GM18858 (cell line): ENCODE data around the gene IDE.

Source experiments
- ATAC-seq: cut with Tn5 transposase; IDR thresholded peaks from one replicate; pipeline ENCODE4 v1.9.1; 2021; ENCODE audit not compliant: unreplicated experiment

The IDE gene

DNA sequence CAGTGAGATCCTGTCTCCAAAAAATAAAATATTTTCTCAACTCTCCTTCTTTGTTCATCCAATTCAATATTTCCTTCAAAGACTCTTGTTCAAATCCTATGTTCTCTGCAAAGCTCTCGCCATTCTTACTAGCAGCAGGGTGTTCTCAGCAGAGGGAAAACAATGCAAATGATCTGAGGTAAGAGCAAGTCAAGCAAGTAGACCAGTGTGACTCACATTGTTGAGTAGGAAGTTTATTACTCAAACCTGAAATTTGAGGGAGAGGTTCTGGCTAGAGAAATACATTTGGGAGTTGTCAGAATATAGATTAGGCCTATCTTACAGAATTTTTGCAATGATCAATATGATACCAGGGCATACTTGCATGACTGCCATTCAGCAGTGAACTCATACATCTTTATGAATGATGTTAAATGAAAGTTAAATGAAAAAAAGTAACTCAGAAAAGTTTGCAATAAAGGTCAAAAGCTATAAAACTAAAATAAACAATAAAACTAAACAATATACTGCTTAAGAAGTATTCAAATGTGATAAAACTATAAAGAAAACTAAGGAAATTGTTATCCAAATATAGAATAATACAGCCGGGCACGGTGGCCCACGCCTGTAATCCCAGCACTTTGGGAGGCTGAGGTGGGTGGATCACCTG is 5.8 kb downstream of the IDE start:
- no peak for ATAC-seq

DNA sequence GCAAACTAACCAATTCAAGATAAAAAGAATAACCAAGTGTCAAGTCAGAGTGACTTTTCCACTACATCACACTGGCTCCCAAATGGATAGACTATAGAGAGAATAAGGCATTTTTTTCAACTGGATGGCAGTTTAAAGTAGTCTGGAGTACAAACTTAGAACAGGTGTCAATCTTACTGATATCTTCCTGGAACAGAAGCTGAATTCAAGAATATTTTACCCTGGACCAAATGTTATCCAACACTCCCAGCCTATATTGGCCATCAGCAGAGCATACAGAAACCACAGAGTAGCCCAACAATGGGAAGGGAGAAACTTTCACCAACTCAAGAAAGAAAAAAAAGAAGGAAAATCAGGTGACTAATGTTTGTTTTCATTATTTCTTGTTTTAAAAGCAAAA is 11.5 kb downstream of the IDE start:
- ATAC-seq = no peak

DNA sequence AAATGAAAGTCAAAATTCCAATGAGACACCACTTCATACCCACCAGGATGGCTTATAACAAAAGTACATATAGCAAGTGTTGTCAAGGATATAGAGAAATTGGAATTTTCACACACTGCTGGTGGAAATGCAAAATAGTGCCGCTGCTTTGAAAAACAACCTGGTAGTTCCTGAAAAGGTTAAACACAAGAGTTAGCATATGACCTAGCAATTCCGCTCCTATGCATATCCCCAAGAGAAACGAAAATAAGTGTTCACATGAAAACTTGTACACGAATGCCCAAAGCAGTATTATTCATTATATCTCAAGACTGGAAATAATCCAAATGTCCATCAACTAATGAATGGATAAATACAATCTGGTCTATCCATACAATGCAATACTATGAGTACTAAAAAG is 14.8 kb downstream of the IDE start:
- no peak for ATAC-seq

DNA sequence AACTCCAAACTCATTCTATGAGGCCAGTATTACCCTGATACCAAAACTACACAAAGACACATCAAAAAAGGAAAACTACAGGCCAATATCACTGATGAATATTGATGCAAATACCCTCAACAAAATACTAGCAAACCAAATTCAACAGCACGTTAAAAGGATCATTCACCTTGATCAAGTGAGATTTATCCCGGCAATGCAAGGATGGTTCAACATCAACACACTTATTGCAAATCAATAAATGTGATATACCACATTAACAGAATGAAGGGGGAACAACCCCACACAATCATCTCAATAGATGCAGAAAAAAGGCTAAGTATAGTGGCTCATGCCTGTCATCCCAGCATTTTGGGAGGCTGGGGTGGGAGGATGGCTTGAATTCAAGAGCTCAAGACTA is 19.9 kb downstream of the IDE start:
- ATAC-seq = no peak

DNA sequence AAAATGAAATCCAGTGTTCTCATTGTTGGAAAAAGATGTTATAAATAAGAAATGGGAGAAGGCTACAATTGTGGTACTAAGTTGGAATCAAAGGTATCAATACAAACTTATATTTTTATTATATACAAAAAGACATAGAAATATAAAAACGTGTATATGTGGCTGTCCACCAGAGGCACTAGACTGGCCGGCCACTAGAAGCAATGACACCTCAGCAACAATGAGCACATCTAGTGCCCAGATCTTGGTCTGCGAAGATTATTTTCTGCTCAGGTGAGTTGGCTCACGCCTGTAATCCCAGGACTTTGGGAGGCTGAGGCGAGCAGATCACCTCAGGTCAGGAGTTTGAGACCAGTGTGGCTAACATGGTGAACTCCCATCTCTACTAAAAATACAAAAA is 21.6 kb downstream of the IDE start:
- ATAC-seq = no peak

DNA sequence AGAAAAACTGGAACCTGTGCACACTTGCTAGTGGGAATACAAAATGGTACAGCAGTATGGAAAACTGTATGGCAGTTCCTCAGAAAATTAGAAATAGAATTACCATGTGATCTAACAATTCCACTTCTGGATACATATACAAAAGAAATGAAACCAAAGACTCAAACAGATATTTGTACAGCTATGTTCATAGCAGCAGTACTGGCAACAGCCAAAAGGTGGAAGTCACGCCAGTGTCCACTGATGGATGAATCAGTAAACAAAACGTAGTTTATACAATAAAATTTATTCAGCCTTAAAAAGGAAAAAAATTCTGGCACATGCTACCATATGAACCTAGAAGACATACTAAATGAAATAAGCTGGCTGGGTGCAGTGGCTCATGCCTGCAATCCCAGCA is 23.0 kb downstream of the IDE start:
- ATAC-seq = no peak

DNA sequence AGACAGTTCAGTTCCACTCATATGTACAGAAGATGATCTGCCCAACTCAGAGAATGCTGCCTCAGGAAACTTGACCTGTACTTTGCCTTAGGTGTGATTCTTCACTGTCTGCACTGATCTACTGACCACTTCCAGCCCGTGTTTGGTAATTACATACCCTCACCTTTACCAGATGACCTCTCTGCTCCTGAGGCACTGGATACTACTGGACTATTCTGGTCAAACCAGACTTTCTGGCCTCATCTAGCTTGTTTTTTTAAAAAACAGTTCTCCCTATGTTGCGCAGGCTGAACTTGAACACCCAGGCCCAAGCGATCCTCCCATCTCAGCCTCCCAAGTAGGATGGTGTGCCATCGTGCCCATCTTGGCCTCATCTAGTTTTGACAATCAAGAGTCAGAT is 26.2 kb downstream of the IDE start:
- no peak for ATAC-seq

DNA sequence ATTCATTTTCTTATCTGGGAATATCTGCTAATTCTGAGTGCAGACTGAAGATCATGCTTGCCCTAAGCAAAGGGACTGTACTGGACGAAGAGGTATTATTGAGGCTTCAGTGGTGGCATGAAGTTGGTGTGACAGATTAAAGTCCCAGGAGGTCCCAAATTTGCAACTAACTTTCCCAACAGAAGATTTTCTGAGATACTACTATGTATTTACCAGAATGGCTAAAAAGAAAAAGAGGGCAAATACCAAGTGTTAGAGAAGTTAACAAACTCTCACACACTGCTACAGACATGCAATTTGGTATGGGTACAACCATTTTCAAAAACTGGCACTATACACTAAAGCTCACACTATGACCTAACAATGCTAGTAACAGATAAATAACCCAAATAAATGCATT is 28.3 kb downstream of the IDE start:
- ATAC-seq = no peak

DNA sequence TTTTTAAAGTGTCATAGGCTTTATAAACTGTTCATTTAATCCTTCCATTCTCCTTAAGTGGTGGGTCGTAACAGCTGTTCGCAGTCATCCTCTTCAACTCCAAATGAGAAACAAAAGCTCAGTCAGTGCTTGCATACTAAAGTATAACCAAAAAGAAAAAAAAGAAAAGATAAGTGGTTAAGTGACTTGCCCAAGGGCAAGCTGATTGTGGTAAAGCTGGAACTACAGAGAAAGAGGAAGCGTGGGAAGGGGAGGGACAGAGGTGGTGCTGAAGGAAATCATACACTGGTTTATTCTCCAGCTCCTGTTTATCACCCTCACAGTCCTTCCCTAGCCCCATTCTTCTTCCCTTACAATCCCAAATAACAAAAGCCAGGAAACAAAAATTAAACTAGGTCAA is 29.6 kb downstream of the IDE start:
- no peak for ATAC-seq

DNA sequence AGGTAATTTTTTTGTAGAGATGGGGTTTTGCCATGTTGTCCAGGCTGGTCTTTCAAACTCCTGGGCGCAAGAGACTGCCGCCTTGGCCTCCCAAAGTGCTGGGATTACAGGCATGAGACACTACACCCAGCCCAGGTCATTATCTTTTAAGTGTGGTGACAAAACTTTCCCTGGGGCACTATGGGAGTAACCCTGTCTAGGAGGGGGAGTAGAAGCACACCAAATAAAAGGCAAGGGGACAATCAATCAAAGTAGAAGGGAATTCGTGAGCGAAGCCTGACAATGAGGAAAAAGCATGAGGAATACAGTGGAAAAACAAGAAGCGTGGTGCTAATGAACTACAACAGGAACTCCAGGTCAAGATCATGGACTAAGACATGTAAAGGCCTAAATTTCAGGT is 31.4 kb downstream of the IDE start:
- ATAC-seq = no peak

DNA sequence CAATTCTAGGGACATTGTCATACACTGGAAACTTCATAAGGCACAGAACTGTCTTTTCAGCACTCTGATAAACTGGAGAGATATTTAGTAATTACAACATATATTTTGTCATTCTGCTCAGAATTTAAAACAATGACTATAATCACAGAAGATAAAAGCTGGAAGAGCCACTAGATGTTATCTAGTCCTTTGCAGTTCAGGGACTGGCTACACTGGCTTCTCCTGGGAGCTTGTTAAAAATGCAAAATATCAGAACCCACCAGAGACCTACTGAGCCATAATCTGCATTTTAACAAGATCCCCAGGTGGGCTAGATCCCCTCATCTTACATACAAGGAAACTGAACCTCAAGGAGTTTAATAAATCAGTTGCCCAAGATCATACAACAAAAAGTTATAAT is 32.3 kb downstream of the IDE start:
- ATAC-seq = no peak

DNA sequence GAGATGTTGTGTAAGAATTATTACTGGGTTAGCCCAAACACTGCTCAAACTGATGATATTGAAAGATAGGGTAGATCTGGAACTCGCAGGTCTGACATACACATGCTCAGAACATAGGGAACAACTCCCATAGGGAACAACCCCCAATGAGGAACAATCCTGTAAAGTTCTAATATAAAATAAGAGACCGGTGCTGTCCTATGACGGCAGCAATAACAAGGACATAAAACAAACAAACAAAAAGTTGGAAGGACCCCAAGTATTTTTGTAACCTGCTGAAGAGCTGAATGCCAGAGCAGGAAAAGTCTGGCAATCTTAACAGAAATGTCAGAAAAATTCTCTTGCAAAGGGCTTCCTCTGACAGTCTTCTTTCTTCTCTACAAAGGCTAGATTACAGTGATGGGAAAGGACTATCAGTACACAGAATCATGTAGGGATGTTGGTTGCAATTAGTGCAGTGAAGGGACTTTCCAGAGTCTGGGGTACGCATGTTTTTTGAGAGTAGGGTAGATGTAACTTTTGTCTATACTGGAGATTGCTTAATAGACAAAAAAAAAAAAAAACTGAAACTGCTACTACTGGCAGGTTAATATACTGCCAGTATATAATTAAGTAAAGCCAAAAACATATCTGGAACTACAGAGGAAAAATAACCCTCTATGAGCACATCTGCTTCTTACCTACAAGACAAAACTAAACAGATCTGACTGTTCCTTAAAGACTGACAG is 35.5 kb downstream of the IDE start:
- no peak for ATAC-seq

DNA sequence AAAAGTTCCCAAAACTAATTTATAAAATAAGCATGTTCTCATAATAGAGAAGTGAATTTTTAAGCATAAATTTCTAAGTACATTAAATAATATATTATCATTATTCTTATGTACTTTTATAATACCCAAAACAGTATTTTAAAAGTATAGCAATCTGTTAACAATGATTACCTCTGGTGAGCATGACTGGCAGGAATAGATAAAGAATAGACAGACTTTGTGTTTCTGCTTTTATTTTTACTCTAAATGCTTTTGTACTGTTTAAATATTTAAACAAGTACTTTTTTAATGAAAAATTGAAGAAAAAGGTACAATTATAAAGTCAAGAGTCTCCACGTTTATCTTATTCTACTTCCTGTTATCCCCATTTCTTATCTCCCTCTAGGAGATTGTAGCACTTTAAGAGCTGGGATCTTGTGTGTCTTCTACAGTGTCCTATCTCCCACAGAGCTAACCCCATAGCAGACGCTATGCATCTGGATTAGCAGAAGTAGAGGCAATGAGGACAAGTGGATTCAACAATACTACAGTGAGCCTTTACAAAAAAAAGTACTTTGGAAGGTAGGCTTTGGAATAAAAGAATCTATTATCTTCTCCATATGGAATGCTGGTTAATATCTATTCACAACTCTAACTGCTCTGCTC is 42.9 kb downstream of the IDE start:
- ATAC-seq = no peak

DNA sequence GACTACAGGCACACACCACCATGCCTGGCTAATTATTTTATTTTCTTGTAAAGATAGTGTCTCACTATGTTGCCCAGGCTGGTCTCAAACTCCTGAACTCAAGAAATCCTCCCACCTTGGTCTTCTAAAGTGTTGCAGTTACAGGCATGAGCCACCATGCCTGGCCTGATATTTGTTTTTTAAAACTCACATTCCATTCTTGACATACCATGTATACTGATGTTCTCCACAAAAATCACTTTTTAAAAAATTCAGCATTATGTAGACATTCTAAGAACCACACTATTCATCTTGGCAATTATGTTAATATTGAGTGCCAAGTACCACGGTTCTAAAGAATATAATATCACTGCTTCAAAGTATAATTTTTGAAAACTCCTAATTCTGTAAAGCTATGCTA is 43.5 kb downstream of the IDE start:
- ATAC-seq = no peak

DNA sequence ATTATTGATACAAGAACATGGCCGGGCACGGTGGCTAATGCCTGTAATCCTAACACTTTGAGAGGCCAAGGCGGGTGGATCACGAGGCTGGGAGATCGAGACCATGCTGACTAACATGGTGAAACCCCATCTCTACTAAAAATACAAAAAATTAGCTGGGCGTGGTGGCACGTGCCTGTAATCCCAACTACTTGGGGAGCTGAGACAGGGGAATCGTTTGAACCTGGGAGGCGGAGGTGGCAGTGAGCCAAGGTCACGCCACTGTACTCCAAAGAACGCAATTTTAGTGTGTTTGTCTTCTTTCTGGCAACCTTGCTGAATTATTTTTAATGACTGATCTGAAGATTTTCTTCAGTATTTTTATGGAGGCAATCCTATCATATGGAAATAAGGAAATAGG is 46.2 kb downstream of the IDE start:
- ATAC-seq = no peak

DNA sequence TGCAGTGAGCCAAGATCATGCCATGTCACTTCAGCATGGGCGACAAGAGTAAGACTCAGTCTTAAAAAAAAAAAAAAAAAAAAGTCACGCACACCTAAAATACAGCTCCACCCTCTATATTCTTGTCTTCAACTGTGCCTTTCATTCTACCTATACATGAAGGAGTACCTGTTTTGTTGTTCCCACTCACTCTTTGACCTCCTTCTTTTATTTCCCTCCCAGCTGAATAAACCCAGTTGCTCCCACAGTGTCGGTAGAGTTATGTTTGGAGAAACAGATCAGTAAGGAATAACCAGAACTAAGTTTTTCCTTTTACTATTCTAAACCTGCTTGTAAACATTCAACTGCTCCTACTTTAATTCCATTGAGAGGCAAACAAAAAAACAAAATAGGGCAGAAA is 50.3 kb downstream of the IDE start:
- ATAC-seq = no peak

DNA sequence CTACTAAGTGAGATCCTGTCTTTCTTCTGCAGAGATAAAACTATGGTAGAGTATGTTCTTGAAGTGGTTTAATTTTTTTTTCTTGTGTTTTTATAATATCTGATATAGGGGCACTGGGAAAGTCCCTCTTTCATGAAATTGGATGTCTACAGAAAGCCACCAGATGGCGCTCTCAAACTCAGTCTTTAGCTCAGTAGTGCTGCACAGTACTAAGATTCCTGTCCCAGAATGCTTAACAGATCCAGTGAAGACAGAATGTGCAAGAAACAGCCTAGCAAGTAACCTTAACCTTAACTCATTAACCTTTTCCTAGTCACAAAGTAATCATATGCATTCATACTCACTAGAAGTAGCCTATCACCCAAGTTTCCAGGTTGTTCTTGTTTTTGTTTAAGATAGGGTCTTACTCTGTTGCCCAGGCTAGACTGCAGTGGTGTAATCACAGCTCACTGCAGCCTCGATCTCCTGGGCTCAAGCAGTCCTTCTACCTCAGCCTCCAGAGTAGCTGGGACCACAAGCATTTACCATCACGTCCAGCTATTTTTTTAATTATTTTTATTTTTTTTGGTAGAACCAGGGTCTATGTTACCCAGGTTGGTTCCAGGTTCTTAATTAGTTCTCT is 56.7 kb downstream of the IDE start:
- peak; percentile 58 for ATAC-seq

DNA sequence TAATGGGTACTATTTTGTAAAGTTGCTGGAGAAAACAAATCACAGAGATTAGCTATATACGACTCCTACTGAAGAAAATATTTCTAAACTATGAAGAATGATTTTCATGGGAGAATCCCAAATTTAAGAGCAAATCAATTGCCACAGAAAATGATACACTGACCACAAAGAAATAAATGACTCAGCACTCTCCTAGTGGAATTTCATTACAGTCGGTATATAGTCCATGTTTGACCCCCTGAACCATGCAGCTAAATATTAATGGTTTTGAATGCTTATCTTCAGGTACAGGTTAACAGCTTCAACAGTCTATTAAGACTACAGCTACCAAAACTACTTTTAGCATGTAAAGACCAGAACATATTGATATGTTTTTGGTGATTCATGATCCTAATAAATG is 65.0 kb downstream of the IDE start:
- ATAC-seq = no peak

DNA sequence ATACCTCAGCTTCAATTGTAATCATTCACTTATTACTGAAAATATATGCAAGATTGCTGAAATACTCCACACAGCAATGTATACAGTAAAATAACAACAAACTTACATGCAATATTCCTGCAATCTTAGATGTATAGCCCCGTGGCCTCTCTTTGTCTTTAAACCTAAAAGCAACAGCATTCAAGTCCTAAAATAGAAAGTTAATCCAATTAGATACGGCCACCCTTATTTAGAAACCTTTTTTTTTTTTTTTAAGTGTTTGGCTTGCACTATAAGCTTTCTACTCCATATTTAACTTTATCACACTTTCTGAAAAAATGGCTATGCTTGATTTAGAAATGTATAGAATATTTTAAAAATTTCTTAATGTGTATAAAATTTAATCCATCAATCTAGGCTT is 67.6 kb downstream of the IDE start:
- ATAC-seq = no peak

DNA sequence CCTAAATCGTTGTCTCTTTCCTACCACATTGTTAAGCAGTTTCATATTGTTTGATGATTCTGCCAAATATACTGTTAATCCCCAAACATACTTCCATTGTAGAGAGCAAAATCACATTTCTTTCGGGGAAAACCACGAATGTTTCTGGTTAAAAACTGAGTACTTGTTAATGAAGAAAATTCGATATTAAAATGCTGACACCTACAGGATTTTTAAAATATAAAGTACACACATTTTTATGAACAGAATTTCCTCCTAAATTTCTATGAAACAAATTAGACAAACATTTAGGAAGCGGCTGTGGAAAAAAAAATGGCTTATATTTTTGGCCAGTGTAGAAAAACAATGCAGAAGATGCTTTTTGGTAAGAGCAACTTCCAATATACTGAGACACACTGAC is 68.8 kb downstream of the IDE start:
- ATAC-seq = no peak

DNA sequence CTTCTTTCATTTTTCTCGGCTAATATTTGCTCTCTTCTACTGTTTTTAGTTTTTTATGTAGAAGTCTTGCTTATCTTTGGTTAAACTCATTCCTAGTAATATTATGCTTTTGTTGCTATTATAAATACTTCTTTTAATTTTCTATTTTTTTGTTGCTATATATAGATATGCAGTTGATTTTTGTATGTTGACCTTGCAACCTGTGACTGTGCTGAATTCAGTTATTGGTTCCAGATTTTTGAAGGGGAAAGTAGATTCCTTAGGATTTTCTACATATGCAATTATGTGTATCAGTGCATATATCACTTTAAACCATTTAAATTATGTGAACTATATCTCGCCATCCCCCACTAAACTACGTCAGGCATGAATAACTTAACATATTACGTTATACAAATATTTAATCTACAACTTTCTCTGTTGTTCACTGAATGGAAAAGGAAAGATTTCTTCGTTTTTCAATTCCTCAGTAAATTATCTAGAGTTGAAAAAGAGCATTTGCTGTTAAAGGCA is 71.5 kb downstream of the IDE start:
- no peak for ATAC-seq

DNA sequence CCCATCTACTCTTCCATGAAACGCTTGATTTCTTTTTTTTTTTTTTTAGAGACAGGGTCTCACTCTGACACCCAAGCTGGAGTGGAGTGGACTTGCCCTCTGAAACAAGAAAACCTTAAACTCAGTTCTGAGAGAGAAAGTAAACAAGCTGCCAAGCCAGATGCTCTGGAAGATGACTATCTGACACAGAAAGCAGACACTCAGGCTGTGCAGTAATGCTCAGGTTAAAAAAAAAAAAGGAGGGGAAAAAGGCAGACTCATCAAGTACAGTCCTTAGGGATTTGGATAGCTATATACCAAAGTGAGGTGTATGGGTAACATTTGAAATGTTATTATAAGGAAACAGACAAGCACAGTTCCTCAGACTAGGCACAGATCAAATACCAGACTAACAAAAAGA is 80.5 kb downstream of the IDE start:
- ATAC-seq = no peak
